WTC11 (cell line): ENCODE data around the gene PROZ. TPM values are rescaled to one million over a fixed set of nuclear protein-coding genes. Genes with fewer than 3 reads are reported as not detected.

ENCODE experiments used
- ATAC-seq: fragments of 200-7000 bp; cut with Tn5 transposase; 2 replicates; pipeline ENCODE4 v1.10.0; 2021; ENCODE audit warnings: mild to moderate bottlenecking, moderate library complexity
- CTCF ChIA-PET: fragments of 300-600 bp; sonication (Branson Sonifier 250); formaldehyde crosslinking; loops from one replicate; lab custom pipeline; 2021; ENCODE audit warnings: antibody characterized with exemption; lab: Charles Lee
- POLR2A ChIA-PET: fragments of 350-600 bp; sonication (Branson Sonifier 250); formaldehyde crosslinking; loops from one replicate; lab custom pipeline; 2021; ENCODE audit warnings: antibody characterized with exemption; lab: Charles Lee
- DNase-seq: peaks from one replicate; pipeline ENCODE4 v3.0.0; 2021; ENCODE audit warnings: low spot score
- H3K27ac Mint-ChIP-seq: 2 replicates; pipeline ENCODE4 v1.8.0; 2021; ENCODE audit warnings: mixed read lengths
- H3K27me3 Mint-ChIP-seq: 2 replicates; pipeline ENCODE4 v1.8.0; 2021; ENCODE audit warnings: low read depth, mild to moderate bottlenecking, moderate library complexity, mixed read lengths
- H3K36me3 Mint-ChIP-seq: 2 replicates; pipeline ENCODE4 v1.8.0; 2021; ENCODE audit warnings: mixed read lengths
- H3K4me1 Mint-ChIP-seq: 2 replicates; pipeline ENCODE4 v1.8.0; 2022; ENCODE audit warnings: mixed read lengths
- H3K4me3 Mint-ChIP-seq: 2 replicates; pipeline ENCODE4 v1.8.0; 2021; ENCODE audit warnings: mild to moderate bottlenecking, moderate library complexity, mixed read lengths
- H3K9me3 Mint-ChIP-seq: 2 replicates; pipeline ENCODE4 v1.8.0; 2021; ENCODE audit warnings: mixed read lengths
- AFF4 ChIP-seq: sonication (generic); formaldehyde crosslinking; IDR thresholded peaks from 2 replicates; pipeline ENCODE4 v1.8.1; 2023; ENCODE audit warnings: mild to moderate bottlenecking, missing genetic modification reagents, borderline replicate concordance
- ETV6 ChIP-seq: sonication (generic); formaldehyde crosslinking; IDR thresholded peaks from 2 replicates; pipeline ENCODE4 v1.8.1; 2022; ENCODE audit warnings: mild to moderate bottlenecking, missing genetic modification reagents
- FOXJ3 ChIP-seq: sonication (generic); formaldehyde crosslinking; IDR thresholded peaks from 2 replicates; pipeline ENCODE4 v1.9.0; 2021; ENCODE audit warnings: missing genetic modification reagents, mild to moderate bottlenecking, borderline replicate concordance
- IRF2 ChIP-seq: sonication (generic); formaldehyde crosslinking; IDR thresholded peaks from 2 replicates; pipeline ENCODE4 v1.8.0; 2022; ENCODE audit warnings: low read depth, missing genetic modification reagents, borderline replicate concordance
- NFYB ChIP-seq: sonication (generic); formaldehyde crosslinking; conservative IDR thresholded peaks from 2 replicates; pipeline ENCODE4 v1.8.0; 2022; ENCODE audit warnings: low read depth, missing genetic modification reagents
- NR2C2 ChIP-seq: sonication (generic); formaldehyde crosslinking; IDR thresholded peaks from 2 replicates; pipeline ENCODE4 v1.8.0; 2022; ENCODE audit warnings: mild to moderate bottlenecking, missing genetic modification reagents
- SMAD3 ChIP-seq: sonication (generic); formaldehyde crosslinking; IDR thresholded peaks from 2 replicates; pipeline ENCODE4 v1.8.0; 2022; ENCODE audit warnings: missing genetic modification reagents, mild to moderate bottlenecking, borderline replicate concordance
- SMAD4 ChIP-seq: sonication (generic); formaldehyde crosslinking; IDR thresholded peaks from 2 replicates; pipeline ENCODE4 v1.8.0; 2022; ENCODE audit warnings: mild to moderate bottlenecking, missing genetic modification reagents
- TCF7 ChIP-seq: sonication (generic); formaldehyde crosslinking; IDR thresholded peaks from 2 replicates; pipeline ENCODE4 v1.8.0; 2022; ENCODE audit warnings: mild to moderate bottlenecking, low read depth, missing genetic modification reagents, moderate library complexity
- TEAD1 ChIP-seq: sonication (generic); formaldehyde crosslinking; IDR thresholded peaks from 2 replicates; pipeline ENCODE4 v1.8.0; 2022; ENCODE audit warnings: mild to moderate bottlenecking, missing genetic modification reagents
- ZBTB21 ChIP-seq: sonication (generic); formaldehyde crosslinking; IDR thresholded peaks from 2 replicates; pipeline ENCODE4 v1.8.1; 2023; ENCODE audit warnings: mild to moderate bottlenecking, missing genetic modification reagents, borderline replicate concordance
- ZNF232 ChIP-seq: sonication (generic); formaldehyde crosslinking; IDR thresholded peaks from 2 replicates; pipeline ENCODE4 v1.8.0; 2022; ENCODE audit warnings: mild to moderate bottlenecking, missing genetic modification reagents
- ZNF416 ChIP-seq: fragments of 250-450 bp; sonication (Bioruptor Pico); IDR thresholded peaks from 2 replicates; pipeline ENCODE4 v1.9.0; 2021; ENCODE audit warnings: mild to moderate bottlenecking, inconsistent platforms
- total RNA-seq: library from RNA; stranded (reverse); gene quantifications from 3 replicates; pipeline ENCODE4 v1.2.3, GENCODE V29; 2021
- TF ChIP-seq, protein P1 (sequence below): sonication (generic); formaldehyde crosslinking; IDR thresholded peaks from 2 replicates; pipeline ENCODE4 v1.8.0; 2023; ENCODE audit warnings: mild to moderate bottlenecking, missing genetic modification reagents
- TF ChIP-seq, protein P2 (sequence below): sonication (generic); formaldehyde crosslinking; IDR thresholded peaks from 2 replicates; pipeline ENCODE4 v1.8.1; 2023; ENCODE audit warnings: mild to moderate bottlenecking, missing genetic modification reagents, moderate library complexity
- TF ChIP-seq, protein P3 (sequence below): fragments of 250-450 bp; sonication (Bioruptor Pico); IDR thresholded peaks from 2 replicates; pipeline ENCODE4 v1.9.0; 2021; ENCODE audit warnings: mild to moderate bottlenecking
- TF ChIP-seq, protein P4 (sequence below): fragments of 200-600 bp; IDR thresholded peaks from 2 replicates; pipeline ENCODE4 v1.8.0; 2022; ENCODE audit warnings: antibody characterized with exemption
- TF ChIP-seq, protein P5 (sequence below): fragments of 250-450 bp; sonication (Bioruptor Pico); IDR thresholded peaks from 2 replicates; pipeline ENCODE4 v2.1.2; 2022; ENCODE audit warnings: mild to moderate bottlenecking, moderate library complexity
- TF ChIP-seq, protein P6 (sequence below): sonication (generic); formaldehyde crosslinking; IDR thresholded peaks from 2 replicates; pipeline ENCODE4 v1.8.0; 2023; ENCODE audit warnings: missing genetic modification reagents

PROZ gene
- total RNA-seq, 1 experiment from 2014 or later, result not detected

DNA sequence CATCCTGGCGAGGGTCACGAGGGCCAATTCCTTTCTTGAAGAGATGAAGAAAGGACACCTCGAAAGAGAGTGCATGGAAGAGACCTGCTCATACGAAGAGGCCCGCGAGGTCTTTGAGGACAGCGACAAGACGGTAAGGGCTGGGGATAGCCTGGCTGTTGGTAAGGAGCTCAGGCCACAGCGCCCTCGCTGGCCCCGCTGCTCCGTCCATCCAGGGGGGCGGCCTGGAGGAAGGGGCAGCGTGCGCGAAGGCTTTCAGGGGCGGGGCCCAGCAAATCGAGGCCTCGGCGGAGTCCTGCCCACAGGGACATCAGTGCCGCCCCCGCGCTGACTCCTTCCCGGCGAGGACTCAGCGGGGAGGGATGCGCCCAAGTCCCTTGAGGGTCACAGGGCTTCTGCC, 29.0 kb upstream of the PROZ start:
- no peaks in the 10 kb centered on the region for H3K27me3 Mint-ChIP-seq
- no peaks in the 10 kb centered on the region for H3K36me3 Mint-ChIP-seq
- DNase-seq (no peak), ATAC-seq (peak; percentile 44)
- peaks cover 8% of the 10 kb centered on the region for H3K4me1 Mint-ChIP-seq
- H3K9me3 Mint-ChIP-seq, result peaks cover 4% of the 10 kb centered on the region; the same call in 1 of the 2 replicates
- TF ChIP-seq, protein P1, sequence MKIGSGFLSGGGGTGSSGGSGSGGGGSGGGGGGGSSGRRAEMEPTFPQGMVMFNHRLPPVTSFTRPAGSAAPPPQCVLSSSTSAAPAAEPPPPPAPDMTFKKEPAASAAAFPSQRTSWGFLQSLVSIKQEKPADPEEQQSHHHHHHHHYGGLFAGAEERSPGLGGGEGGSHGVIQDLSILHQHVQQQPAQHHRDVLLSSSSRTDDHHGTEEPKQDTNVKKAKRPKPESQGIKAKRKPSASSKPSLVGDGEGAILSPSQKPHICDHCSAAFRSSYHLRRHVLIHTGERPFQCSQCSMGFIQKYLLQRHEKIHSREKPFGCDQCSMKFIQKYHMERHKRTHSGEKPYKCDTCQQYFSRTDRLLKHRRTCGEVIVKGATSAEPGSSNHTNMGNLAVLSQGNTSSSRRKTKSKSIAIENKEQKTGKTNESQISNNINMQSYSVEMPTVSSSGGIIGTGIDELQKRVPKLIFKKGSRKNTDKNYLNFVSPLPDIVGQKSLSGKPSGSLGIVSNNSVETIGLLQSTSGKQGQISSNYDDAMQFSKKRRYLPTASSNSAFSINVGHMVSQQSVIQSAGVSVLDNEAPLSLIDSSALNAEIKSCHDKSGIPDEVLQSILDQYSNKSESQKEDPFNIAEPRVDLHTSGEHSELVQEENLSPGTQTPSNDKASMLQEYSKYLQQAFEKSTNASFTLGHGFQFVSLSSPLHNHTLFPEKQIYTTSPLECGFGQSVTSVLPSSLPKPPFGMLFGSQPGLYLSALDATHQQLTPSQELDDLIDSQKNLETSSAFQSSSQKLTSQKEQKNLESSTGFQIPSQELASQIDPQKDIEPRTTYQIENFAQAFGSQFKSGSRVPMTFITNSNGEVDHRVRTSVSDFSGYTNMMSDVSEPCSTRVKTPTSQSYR (CRISPR knock-in tag), result no peak
- TF ChIP-seq ZNF232 (no peak), SMAD3 (no peak), TCF7 (CRISPR knock-in tag) (no peak), NFYB (CRISPR knock-in tag) (no peak), ZBTB21 (CRISPR knock-in tag) (no peak), IRF2 (no peak), ZNF416 (CRISPR knock-in tag) (no peak), TEAD1 (CRISPR knock-in tag) (no peak)
- TF ChIP-seq, protein P2, sequence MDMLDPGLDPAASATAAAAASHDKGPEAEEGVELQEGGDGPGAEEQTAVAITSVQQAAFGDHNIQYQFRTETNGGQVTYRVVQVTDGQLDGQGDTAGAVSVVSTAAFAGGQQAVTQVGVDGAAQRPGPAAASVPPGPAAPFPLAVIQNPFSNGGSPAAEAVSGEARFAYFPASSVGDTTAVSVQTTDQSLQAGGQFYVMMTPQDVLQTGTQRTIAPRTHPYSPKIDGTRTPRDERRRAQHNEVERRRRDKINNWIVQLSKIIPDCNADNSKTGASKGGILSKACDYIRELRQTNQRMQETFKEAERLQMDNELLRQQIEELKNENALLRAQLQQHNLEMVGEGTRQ (CRISPR knock-in tag), result no peak
- TF ChIP-seq, protein P3, sequence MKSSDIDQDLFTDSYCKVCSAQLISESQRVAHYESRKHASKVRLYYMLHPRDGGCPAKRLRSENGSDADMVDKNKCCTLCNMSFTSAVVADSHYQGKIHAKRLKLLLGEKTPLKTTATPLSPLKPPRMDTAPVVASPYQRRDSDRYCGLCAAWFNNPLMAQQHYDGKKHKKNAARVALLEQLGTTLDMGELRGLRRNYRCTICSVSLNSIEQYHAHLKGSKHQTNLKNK (CRISPR knock-in tag), result no peak
- TF ChIP-seq, protein P4, sequence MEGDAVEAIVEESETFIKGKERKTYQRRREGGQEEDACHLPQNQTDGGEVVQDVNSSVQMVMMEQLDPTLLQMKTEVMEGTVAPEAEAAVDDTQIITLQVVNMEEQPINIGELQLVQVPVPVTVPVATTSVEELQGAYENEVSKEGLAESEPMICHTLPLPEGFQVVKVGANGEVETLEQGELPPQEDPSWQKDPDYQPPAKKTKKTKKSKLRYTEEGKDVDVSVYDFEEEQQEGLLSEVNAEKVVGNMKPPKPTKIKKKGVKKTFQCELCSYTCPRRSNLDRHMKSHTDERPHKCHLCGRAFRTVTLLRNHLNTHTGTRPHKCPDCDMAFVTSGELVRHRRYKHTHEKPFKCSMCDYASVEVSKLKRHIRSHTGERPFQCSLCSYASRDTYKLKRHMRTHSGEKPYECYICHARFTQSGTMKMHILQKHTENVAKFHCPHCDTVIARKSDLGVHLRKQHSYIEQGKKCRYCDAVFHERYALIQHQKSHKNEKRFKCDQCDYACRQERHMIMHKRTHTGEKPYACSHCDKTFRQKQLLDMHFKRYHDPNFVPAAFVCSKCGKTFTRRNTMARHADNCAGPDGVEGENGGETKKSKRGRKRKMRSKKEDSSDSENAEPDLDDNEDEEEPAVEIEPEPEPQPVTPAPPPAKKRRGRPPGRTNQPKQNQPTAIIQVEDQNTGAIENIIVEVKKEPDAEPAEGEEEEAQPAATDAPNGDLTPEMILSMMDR, result no peak
- TF ChIP-seq, protein P5, sequence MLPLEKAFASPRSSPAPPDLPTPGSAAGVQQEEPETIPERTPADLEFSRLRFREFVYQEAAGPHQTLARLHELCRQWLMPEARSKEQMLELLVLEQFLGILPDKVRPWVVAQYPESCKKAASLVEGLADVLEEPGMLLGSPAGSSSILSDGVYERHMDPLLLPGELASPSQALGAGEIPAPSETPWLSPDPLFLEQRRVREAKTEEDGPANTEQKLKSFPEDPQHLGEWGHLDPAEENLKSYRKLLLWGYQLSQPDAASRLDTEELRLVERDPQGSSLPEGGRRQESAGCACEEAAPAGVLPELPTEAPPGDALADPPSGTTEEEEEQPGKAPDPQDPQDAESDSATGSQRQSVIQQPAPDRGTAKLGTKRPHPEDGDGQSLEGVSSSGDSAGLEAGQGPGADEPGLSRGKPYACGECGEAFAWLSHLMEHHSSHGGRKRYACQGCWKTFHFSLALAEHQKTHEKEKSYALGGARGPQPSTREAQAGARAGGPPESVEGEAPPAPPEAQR (CRISPR knock-in tag), result no peak
- no peak overlapping the region for H3K27ac Mint-ChIP-seq
- ChIA-PET CTCF (interaction anchor here (0.6 to 1.3 kb wide), 3 partner anchors 44 to 146 kb away, joined by 3 to 5 read pairs (median 3); no protein-coding TSS in a partner anchor), POLR2A (interaction anchor here (0.6 to 1.3 kb wide), 3 partner anchors 26 to 247 kb away, joined by 3 to 4 read pairs (median 3); no protein-coding TSS in a partner anchor)
- H3K4me3 Mint-ChIP-seq, result no peak overlapping the region

DNA sequence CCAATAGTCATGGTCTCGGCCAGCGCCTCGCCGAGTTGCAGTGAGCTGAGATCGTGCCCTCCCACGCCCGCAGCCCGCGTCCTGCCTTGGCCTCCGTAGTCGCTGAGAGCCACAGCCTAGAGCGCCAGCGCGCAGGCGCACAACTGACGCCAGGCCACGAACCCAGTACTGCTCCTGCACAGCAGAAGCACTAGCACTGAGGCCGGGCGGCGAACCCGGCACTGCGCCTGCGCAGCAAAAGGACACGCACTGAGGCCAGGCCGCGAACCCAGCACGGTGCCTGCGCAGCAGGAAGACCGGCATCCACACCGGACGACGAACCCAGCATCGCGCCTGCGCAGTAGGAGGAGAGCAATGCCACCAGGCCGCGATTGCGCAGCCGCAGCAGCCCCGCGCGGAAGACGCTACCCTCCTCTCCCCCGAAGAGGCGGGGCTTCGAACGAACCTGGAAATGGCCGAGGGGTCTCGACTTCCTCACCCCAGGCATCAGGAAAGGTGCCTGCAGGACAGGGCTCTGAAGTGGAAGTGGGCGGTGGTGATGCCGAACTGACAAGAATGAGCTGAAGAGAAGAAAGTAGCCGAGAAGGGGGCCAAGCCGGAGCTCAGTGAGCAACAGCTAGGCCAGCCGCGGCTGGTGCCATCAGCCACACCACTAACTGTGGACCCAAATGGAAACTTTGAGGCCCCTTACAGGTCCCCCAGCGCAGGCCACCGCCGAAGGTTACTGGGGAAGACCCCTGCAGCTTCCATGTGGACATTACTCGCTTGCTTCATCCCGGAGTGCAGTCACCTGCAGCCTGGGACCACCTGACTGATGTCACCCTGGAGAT, 28.3 kb upstream of the PROZ start:
- ChIA-PET POLR2A (interaction anchor here (0.6 to 1.3 kb wide), 2 partner anchors 26 to 40 kb away, joined by 3 to 4 read pairs; no protein-coding TSS in a partner anchor), CTCF (interaction anchor here (1.2 to 1.3 kb wide), 3 partner anchors 44 to 101 kb away, joined by 3 to 5 read pairs (median 4); no protein-coding TSS in a partner anchor)
- Mint-ChIP-seq H3K36me3 (no peaks in the 10 kb centered on the region), H3K4me3 (no peak overlapping the region), H3K27ac (no peak overlapping the region), H3K9me3 (peaks cover 4% of the 10 kb centered on the region; the same call in 1 of the 2 replicates), H3K27me3 (no peaks in the 10 kb centered on the region), H3K4me1 (peaks cover 8% of the 10 kb centered on the region)
- ATAC-seq, result no peak
- no peak for DNase-seq
- no peak for TF ChIP-seq ETV6 (CRISPR knock-in tag)
- TF ChIP-seq NR2C2 (CRISPR knock-in tag), result no peak
- TF ChIP-seq SMAD4, result no peak
- TF ChIP-seq AFF4 (CRISPR knock-in tag), result no peak
- TF ChIP-seq FOXJ3 (CRISPR knock-in tag), result no peak
- TF ChIP-seq, protein P6, sequence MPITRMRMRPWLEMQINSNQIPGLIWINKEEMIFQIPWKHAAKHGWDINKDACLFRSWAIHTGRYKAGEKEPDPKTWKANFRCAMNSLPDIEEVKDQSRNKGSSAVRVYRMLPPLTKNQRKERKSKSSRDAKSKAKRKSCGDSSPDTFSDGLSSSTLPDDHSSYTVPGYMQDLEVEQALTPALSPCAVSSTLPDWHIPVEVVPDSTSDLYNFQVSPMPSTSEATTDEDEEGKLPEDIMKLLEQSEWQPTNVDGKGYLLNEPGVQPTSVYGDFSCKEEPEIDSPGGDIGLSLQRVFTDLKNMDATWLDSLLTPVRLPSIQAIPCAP (CRISPR knock-in tag), result no peak
- TF ChIP-seq, protein P5 (CRISPR knock-in tag), result no peak
